Peyer's patch (tissue), 4 donors: ENCODE data around the gene PARD6A. TPM values are rescaled to one million over a fixed set of nuclear protein-coding genes. Genes with fewer than 3 reads are reported as not detected.

Experiments
- DNase-seq, 3 donors: peaks; one replicate each; pipeline ENCODE4 v3.0.0-alpha.2; 2017 to 2019
- H3K27ac ChIP-seq, 4 donors: fragments of 200-600 bp; sonication (generic); one replicate each; pipeline ENCODE4 v1.5.1; 2016 to 2019
- H3K27me3 ChIP-seq, 2 donors: fragments of 200-600 bp; sonication (generic); one replicate each; pipeline ENCODE4 v1.5.1; 2019
- H3K36me3 ChIP-seq, 3 donors: fragments of 200-600 bp; sonication (generic); one replicate each; pipeline ENCODE4 v1.5.1; 2016 to 2019
- H3K4me1 ChIP-seq, 4 donors: fragments of 200-600 bp; sonication (generic); one replicate each; pipeline ENCODE4 v1.5.1; 2016 to 2019
- H3K4me3 ChIP-seq, 4 donors: fragments of 200-600 bp; sonication (generic); 1 replicate in 3 of 4; 2 replicates in 1 of 4; pipeline ENCODE4 v1.5.1; 2016 to 2019; ENCODE audit warnings: mild to moderate bottlenecking in 1 of 4
- H3K9me3 ChIP-seq, 4 donors: fragments of 200-600 bp; sonication (generic); one replicate each; pipeline ENCODE4 v1.5.1; 2016 to 2019; ENCODE audit warnings: mild to moderate bottlenecking in 1 of 4
- POLR2A ChIP-seq, 2 donors: fragments of 450-650 bp; IDR thresholded peaks; one replicate each; pipeline ENCODE4 v1.5.1; 2017; ENCODE audit warnings: antibody characterized with exemption in 2 of 2, mild to moderate bottlenecking in 2 of 2, moderate library complexity in 2 of 2
- total RNA-seq, 4 donors: library from RNA; depleted of rRNA; stranded (reverse); fragments of >200 nt; gene quantifications; one replicate each; pipeline ENCODE4 v1.1.0, GENCODE V29; 2016
- TF ChIP-seq, protein P1 (sequence below), 6 experiments: fragments of 450-650 bp in 4 of 6; fragments of 200-600 bp in 2 of 6; sonication (generic) in 1 of 6; IDR thresholded peaks; one replicate each; pipeline ENCODE4 v1.5.1; 2017 to 2019; ENCODE audit warnings: antibody characterized with exemption in 6 of 6, mild to moderate bottlenecking in 3 of 6, moderate library complexity in 1 of 6

The PARD6A gene
- total RNA-seq, 4 donors from 2014 or later: 1.0 to 4.3 (median 2.1) TPM; not detected in 1

- Histone ChIP-seq H3K27me3 (no peaks in the 10 kb centered on the region), H3K4me3 (no peak overlapping the region), H3K4me1 (peaks cover 0 to 12% (median 0%) of the 10 kb centered on the region in 4 donors), H3K27ac (peak overlapping the region in 3 of 4 donors; percentile 16 to 86 (median 76)), H3K9me3 (no peaks in the 10 kb centered on the region), H3K36me3 (no peaks in the 10 kb centered on the region)
- peak in 1 of 3 donors; percentile 63 for DNase-seq
- TF ChIP-seq, protein P1, sequence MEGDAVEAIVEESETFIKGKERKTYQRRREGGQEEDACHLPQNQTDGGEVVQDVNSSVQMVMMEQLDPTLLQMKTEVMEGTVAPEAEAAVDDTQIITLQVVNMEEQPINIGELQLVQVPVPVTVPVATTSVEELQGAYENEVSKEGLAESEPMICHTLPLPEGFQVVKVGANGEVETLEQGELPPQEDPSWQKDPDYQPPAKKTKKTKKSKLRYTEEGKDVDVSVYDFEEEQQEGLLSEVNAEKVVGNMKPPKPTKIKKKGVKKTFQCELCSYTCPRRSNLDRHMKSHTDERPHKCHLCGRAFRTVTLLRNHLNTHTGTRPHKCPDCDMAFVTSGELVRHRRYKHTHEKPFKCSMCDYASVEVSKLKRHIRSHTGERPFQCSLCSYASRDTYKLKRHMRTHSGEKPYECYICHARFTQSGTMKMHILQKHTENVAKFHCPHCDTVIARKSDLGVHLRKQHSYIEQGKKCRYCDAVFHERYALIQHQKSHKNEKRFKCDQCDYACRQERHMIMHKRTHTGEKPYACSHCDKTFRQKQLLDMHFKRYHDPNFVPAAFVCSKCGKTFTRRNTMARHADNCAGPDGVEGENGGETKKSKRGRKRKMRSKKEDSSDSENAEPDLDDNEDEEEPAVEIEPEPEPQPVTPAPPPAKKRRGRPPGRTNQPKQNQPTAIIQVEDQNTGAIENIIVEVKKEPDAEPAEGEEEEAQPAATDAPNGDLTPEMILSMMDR (IDR thresholded peaks at IDR 0.05): no peak
- no peak for TF ChIP-seq POLR2A (IDR thresholded peaks at IDR 0.05)
Observed at GRCh38 chr16:67697422-67698185, 36.8 kb downstream of the PARD6A start.

DNA sequence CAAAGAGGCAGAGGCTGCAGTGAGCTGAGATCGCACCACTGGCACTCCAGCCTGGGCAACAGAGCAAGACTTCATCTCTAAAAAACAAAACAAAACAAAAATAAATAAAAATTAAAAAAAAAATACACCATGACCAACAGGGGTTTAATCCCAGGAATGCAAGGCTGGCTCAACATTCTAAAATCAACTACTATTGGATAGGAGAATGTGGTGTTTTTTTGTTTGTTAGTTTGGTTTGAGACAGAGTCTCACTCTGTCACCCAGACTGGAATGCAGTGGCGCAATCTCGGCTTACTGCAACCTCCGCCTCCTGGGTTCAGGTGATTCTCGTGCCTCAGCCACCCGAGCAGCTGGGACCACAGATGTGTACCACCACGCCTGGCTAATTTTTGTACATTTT lies 38.5 kb downstream of the PARD6A start:
- DNase-seq: no peak
- no peak overlapping the region for H3K4me3 ChIP-seq
- no peaks in the 10 kb centered on the region for H3K27me3 ChIP-seq
- no peaks in the 10 kb centered on the region for H3K36me3 ChIP-seq
- H3K27ac ChIP-seq: no peak overlapping the region
- H3K9me3 ChIP-seq: no peaks in the 10 kb centered on the region
- peaks cover 0 to 12% (median 0%) of the 10 kb centered on the region in 4 donors for H3K4me1 ChIP-seq
- TF ChIP-seq, protein P1 (IDR thresholded peaks at IDR 0.05): no peak
- TF ChIP-seq POLR2A (IDR thresholded peaks at IDR 0.05): no peak

GRCh38 chr16:67701420-67701819 lies 40.7 kb downstream of the PARD6A start:
- no peaks in the 10 kb centered on the region for H3K27me3 ChIP-seq
- H3K9me3 ChIP-seq: no peaks in the 10 kb centered on the region
- peaks cover 0 to 12% (median 0%) of the 10 kb centered on the region in 4 donors for H3K4me1 ChIP-seq
- H3K36me3 ChIP-seq: no peaks in the 10 kb centered on the region
- no peak for DNase-seq
- H3K27ac ChIP-seq: no peak overlapping the region
- TF ChIP-seq, protein P1 (IDR thresholded peaks at IDR 0.05): no peak
- TF ChIP-seq POLR2A (IDR thresholded peaks at IDR 0.05): no peak
- H3K4me3 ChIP-seq: no peak overlapping the region

- Histone ChIP-seq H3K9me3 (no peaks in the 10 kb centered on the region), H3K27me3 (no peaks in the 10 kb centered on the region), H3K4me3 (no peak overlapping the region), H3K27ac (no peak overlapping the region), H3K36me3 (no peaks in the 10 kb centered on the region), H3K4me1 (peaks cover 0 to 12% (median 0%) of the 10 kb centered on the region in 4 donors)
- DNase-seq: no peak
- TF ChIP-seq, protein P1 (IDR thresholded peaks at IDR 0.05): no peak
- TF ChIP-seq POLR2A (IDR thresholded peaks at IDR 0.05): no peak
Observed at GRCh38 chr16:67702130-67702529, 41.4 kb downstream of the PARD6A start.

- no peak for TF ChIP-seq POLR2A (IDR thresholded peaks at IDR 0.05)
- TF ChIP-seq, protein P1 (IDR thresholded peaks at IDR 0.05): no peak
- no peak for DNase-seq
- no peaks in the 10 kb centered on the region for H3K27me3 ChIP-seq
Observed at GRCh38 chr16:67703626-67704025, 42.9 kb downstream of the PARD6A start.

More at GRCh38 chr16:67703626-67704025, 42.9 kb downstream of the PARD6A start:
- H3K4me1 ChIP-seq: peaks cover 0 to under 1% (median 0%) of the 10 kb centered on the region in 4 donors
- no peaks in the 10 kb centered on the region for H3K9me3 ChIP-seq
- H3K36me3 ChIP-seq: no peaks in the 10 kb centered on the region
- no peak overlapping the region for H3K27ac ChIP-seq
- no peak overlapping the region for H3K4me3 ChIP-seq
